A673 (cell line): Measurements from ENCODE around the gene DCC.

Experiments
- EZH2 ChIP-seq: fragments of 200-600 bp; sonication (generic); IDR thresholded peaks from 2 replicates; pipeline ENCODE4 v1.6.1; 2017; ENCODE audit warnings: borderline replicate concordance, low read depth, mild to moderate bottlenecking, mixed read lengths, antibody characterized with exemption, low read length; ENCODE audit not compliant: poor library complexity, severe bottlenecking
- TF ChIP-seq, protein P1 (sequence below): fragments of 300-800, 200-600 bp; sonication (generic); conservative IDR thresholded peaks from 2 replicates; pipeline ENCODE4 v1.5.1; 2017; ENCODE audit warnings: low read depth, mild to moderate bottlenecking, antibody characterized with exemption, low read length, moderate library complexity, mixed read lengths

DNA sequence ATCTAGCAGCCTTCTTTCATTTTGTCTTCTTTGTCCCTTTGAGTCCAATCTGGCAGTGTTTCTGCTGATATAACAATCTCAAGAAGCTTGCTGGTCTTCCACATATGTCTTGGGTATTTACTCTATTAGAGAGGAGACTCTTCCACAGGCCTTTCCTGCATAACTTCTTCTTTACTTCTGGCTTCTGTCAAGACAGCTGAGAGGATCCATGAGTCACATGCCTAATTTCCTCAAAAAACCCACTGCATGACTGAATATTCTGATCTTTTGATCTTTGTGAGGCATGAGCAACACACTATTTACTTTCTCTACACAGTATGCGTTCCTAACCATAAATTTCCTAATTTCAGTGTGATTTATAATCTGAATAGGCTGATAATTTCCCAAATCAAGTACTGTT lies 5.1 kb upstream of the DCC start:
- TF ChIP-seq, protein P1, sequence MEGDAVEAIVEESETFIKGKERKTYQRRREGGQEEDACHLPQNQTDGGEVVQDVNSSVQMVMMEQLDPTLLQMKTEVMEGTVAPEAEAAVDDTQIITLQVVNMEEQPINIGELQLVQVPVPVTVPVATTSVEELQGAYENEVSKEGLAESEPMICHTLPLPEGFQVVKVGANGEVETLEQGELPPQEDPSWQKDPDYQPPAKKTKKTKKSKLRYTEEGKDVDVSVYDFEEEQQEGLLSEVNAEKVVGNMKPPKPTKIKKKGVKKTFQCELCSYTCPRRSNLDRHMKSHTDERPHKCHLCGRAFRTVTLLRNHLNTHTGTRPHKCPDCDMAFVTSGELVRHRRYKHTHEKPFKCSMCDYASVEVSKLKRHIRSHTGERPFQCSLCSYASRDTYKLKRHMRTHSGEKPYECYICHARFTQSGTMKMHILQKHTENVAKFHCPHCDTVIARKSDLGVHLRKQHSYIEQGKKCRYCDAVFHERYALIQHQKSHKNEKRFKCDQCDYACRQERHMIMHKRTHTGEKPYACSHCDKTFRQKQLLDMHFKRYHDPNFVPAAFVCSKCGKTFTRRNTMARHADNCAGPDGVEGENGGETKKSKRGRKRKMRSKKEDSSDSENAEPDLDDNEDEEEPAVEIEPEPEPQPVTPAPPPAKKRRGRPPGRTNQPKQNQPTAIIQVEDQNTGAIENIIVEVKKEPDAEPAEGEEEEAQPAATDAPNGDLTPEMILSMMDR, result no peak
- TF ChIP-seq EZH2, result no peak
